Epithelial cell of esophagus (primary cell): Measurements from ENCODE around the gene RACK1.

ENCODE experiments used
- DNase-seq: peaks from one replicate; pipeline ENCODE4 v3.0.0; 2010; ENCODE audit warnings: low read depth
- H3K4me3 ChIP-seq: 2 replicates; pipeline ENCODE4 v1.5.1; 2011; ENCODE audit warnings: mild to moderate bottlenecking, low read length, control low read depth
- CTCF ChIP-seq: IDR thresholded peaks from 2 replicates; pipeline ENCODE4 v1.5.1; 2011; ENCODE audit warnings: low read depth, mild to moderate bottlenecking, low read length, control low read depth, inconsistent platforms; ENCODE audit not compliant: insufficient read depth; ENCODE audit errors: missing control alignments

RACK1 gene

GRCh38 chr5:181235323-181235688 is 8.4 kb downstream of the RACK1 start:
- no peak for DNase-seq
- TF ChIP-seq CTCF, result no peak
- H3K4me3 ChIP-seq, result no peak overlapping the region

- no peak for DNase-seq
- no peak overlapping the region for H3K4me3 ChIP-seq
- TF ChIP-seq CTCF, result no peak
Observed at GRCh38 chr5:181234455-181235306, 9.0 kb downstream of the RACK1 start.

- TF ChIP-seq CTCF, result no peak
- DNase-seq, result peak; percentile 50
- H3K4me3 ChIP-seq, result no peak overlapping the region
Observed at GRCh38 chr5:181233801-181234454, 9.8 kb downstream of the RACK1 start.

- no peak overlapping the region for H3K4me3 ChIP-seq
- no peak for DNase-seq
- TF ChIP-seq CTCF, result no peak
Observed at GRCh38 chr5:181233088-181233800, 10.5 kb downstream of the RACK1 start.

GRCh38 chr5:181232593-181232992 is 11.1 kb downstream of the RACK1 start:
- no peak overlapping the region for H3K4me3 ChIP-seq
- DNase-seq, result no peak
- TF ChIP-seq CTCF, result no peak

GRCh38 chr5:181231432-181231831 is 12.3 kb downstream of the RACK1 start:
- TF ChIP-seq CTCF, result no peak
- DNase-seq, result no peak
- no peak overlapping the region for H3K4me3 ChIP-seq

GRCh38 chr5:181230551-181230950 is 13.2 kb downstream of the RACK1 start:
- H3K4me3 ChIP-seq, result no peak overlapping the region
- TF ChIP-seq CTCF, result no peak
- DNase-seq, result no peak
